ENCODE data around the gene GRIN2A. TPM values are rescaled to one million over a fixed set of nuclear protein-coding genes. Genes with fewer than 3 reads are reported as not detected.

GRIN2A gene
- total and polyA plus RNA-seq, 2 experiments from 2014 or later: 0.05 to 1.6 TPM

GRCh38 chr16:10028644-10029043 lies 153.6 kb downstream of the GRIN2A start:
- Histone ChIP-seq H3K4me1 (ENCODE audit: insufficient read depth) (no peaks in the 10 kb centered on the region), H4K20me1 (ENCODE audit: insufficient read depth, poor library complexity, severe bottlenecking) (no peaks in the 10 kb centered on the region), H3K36me3 (replicated peaks; ENCODE audit: insufficient read depth, low read depth) (no peaks in the 10 kb centered on the region), H3K4me2 (no peak overlapping the region), H3K79me2 (no peaks in the 10 kb centered on the region), H3K27ac (no peak overlapping the region), H3K9me3 (ENCODE audit: low read depth) (no peaks in the 10 kb centered on the region), H3K4me3 (no peak overlapping the region), H3K9me2 (replicated peaks; ENCODE audit: insufficient read depth) (no peaks in the 10 kb centered on the region), H2AFZ (no peak overlapping the region), H3K27me3 (no peaks in the 10 kb centered on the region)
- no peak for DNase-seq (ENCODE audit: low spot score)
- TF ChIP-seq CTCF (IDR thresholded peaks at IDR 0.05; ENCODE audit: poor library complexity) (no peak), EZH2 (IDR thresholded peaks at IDR 0.05; ENCODE audit: borderline replicate concordance) (no peak), EZH2phosphoT487 (IDR thresholded peaks at IDR 0.05; ENCODE audit: low read depth, severe bottlenecking, unreplicated experiment) (no peak)

DNA sequence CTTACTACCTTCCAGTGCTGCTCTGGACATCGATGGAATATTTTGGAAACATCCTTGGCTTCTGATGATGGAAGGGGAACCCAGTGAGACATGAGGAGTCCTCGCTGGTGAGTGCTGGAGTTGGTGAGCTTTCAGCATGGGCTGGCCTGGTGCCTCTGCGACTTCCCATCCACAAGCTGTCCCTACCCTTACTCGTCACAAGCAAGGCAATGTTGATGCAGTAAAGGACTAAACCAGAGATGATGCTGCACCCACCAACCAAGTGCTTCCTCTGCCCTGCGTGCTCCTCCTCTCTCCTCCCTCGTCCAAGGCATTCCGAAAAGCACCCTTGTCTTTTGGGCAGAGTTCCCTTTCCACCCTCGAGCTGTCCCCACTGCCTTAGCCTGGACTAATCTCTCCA lies 154.7 kb downstream of the GRIN2A start:
- Histone ChIP-seq H3K36me3 (replicated peaks; ENCODE audit: insufficient read depth, low read depth) (no peaks in the 10 kb centered on the region), H3K27me3 (no peaks in the 10 kb centered on the region), H4K20me1 (ENCODE audit: insufficient read depth, poor library complexity, severe bottlenecking) (no peaks in the 10 kb centered on the region), H3K27ac (no peak overlapping the region), H3K9me2 (replicated peaks; ENCODE audit: insufficient read depth) (no peaks in the 10 kb centered on the region), H3K4me1 (ENCODE audit: insufficient read depth) (no peaks in the 10 kb centered on the region), H3K9me3 (ENCODE audit: low read depth) (no peaks in the 10 kb centered on the region), H3K79me2 (no peaks in the 10 kb centered on the region), H3K4me3 (no peak overlapping the region), H2AFZ (no peak overlapping the region), H3K4me2 (no peak overlapping the region)
- TF ChIP-seq CTCF (IDR thresholded peaks at IDR 0.05; ENCODE audit: poor library complexity): no peak
- TF ChIP-seq EZH2 (IDR thresholded peaks at IDR 0.05; ENCODE audit: borderline replicate concordance): no peak
- TF ChIP-seq EZH2phosphoT487 (IDR thresholded peaks at IDR 0.05; ENCODE audit: low read depth, severe bottlenecking, unreplicated experiment): no peak
- DNase-seq (ENCODE audit: low spot score): no peak
- 82% methylated on average over 8 of the region's 8 CpGs for WGBS (ENCODE audit: low lambda C conversion rate, missing lambda C conversion rate)

GRCh38 chr16:10026593-10026992 lies 155.6 kb downstream of the GRIN2A start:
- Histone ChIP-seq H3K9me3 (ENCODE audit: low read depth) (no peaks in the 10 kb centered on the region), H3K9me2 (replicated peaks; ENCODE audit: insufficient read depth) (no peaks in the 10 kb centered on the region), H3K4me2 (no peak overlapping the region), H2AFZ (no peak overlapping the region), H3K4me3 (no peak overlapping the region), H3K27ac (no peak overlapping the region), H3K27me3 (no peaks in the 10 kb centered on the region), H3K79me2 (no peaks in the 10 kb centered on the region), H3K36me3 (replicated peaks; ENCODE audit: insufficient read depth, low read depth) (no peaks in the 10 kb centered on the region), H3K4me1 (ENCODE audit: insufficient read depth) (no peaks in the 10 kb centered on the region), H4K20me1 (ENCODE audit: insufficient read depth, poor library complexity, severe bottlenecking) (no peaks in the 10 kb centered on the region)
- no peak for TF ChIP-seq CTCF (IDR thresholded peaks at IDR 0.05; ENCODE audit: poor library complexity)
- TF ChIP-seq EZH2 (IDR thresholded peaks at IDR 0.05; ENCODE audit: borderline replicate concordance): no peak
- no peak for TF ChIP-seq EZH2phosphoT487 (IDR thresholded peaks at IDR 0.05; ENCODE audit: low read depth, severe bottlenecking, unreplicated experiment)
- 82% methylated on average over 5 of the region's 5 CpGs for WGBS (ENCODE audit: low lambda C conversion rate, missing lambda C conversion rate)
- no peak for DNase-seq (ENCODE audit: low spot score)

DNA sequence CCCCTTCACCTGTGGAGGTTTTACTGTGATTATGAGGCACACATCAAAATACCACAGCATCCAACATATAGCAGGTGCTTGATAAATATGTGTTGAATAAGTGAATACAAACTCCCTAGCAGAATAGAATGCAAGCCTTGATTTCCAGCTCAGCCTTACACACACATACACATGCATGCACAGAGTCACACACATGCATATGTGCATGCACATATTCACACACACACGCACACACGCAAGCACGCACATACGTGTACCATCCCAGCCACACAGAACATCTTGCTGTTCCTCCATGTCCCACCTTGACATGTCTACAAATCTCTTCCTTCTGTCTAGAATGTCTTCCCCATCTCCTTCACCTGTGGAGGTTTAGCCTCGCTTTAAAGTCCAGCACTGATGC lies 160.1 kb downstream of the GRIN2A start:
- Histone ChIP-seq H2AFZ (no peak overlapping the region), H3K9me3 (ENCODE audit: low read depth) (no peaks in the 10 kb centered on the region), H3K36me3 (replicated peaks; ENCODE audit: insufficient read depth, low read depth) (no peaks in the 10 kb centered on the region), H4K20me1 (ENCODE audit: insufficient read depth, poor library complexity, severe bottlenecking) (no peaks in the 10 kb centered on the region), H3K4me3 (no peak overlapping the region), H3K79me2 (no peaks in the 10 kb centered on the region), H3K27me3 (no peaks in the 10 kb centered on the region), H3K27ac (no peak overlapping the region), H3K9me2 (replicated peaks; ENCODE audit: insufficient read depth) (no peaks in the 10 kb centered on the region), H3K4me1 (ENCODE audit: insufficient read depth) (no peaks in the 10 kb centered on the region), H3K4me2 (no peak overlapping the region)
- WGBS (ENCODE audit: low lambda C conversion rate, missing lambda C conversion rate): 91% methylated on average over 5 of the region's 5 CpGs
- no peak for DNase-seq (ENCODE audit: low spot score)
- TF ChIP-seq EZH2phosphoT487 (IDR thresholded peaks at IDR 0.05; ENCODE audit: low read depth, severe bottlenecking, unreplicated experiment) (no peak), EZH2 (IDR thresholded peaks at IDR 0.05; ENCODE audit: borderline replicate concordance) (no peak), CTCF (IDR thresholded peaks at IDR 0.05; ENCODE audit: poor library complexity) (no peak)

Data from hepatocyte (in vitro differentiated cells).